CD4-positive, alpha-beta T cell treated with Interferon gamma for 1 hour (primary cell): ENCODE measurements around the gene COL16A1.

Experiments
- DNase-seq: peaks from one replicate; pipeline ENCODE4 v3.0.0-alpha.2; 2020

COL16A1 gene

GRCh38 chr1:31703431-31704270 is at the start of gene COL16A1:
COL16A1 (minus strand) TSS chr1:31704017; CDS start chr1:31702193, 1,824 bp downstream.
- no peak for DNase-seq

- DNase-seq: no peak
These were observed 49.2 kb upstream of the COL16A1 start for GRCh38 chr1:31752952-31753475.

GRCh38 chr1:31752258-31752657 is 48.4 kb upstream of the COL16A1 start:
- no peak for DNase-seq

GRCh38 chr1:31751822-31752241 is 48.0 kb upstream of the COL16A1 start:
- no peak for DNase-seq

GRCh38 chr1:31750858-31751510 is 47.2 kb upstream of the COL16A1 start:
- peak; percentile 46 for DNase-seq

- DNase-seq: no peak
These were observed 46.2 kb upstream of the COL16A1 start for GRCh38 chr1:31749785-31750735.

- no peak for DNase-seq
These were observed 44.5 kb upstream of the COL16A1 start for GRCh38 chr1:31748365-31748764.

GRCh38 chr1:31747304-31747703 is 43.5 kb upstream of the COL16A1 start:
- no peak for DNase-seq

GRCh38 chr1:31746687-31747086 is 42.9 kb upstream of the COL16A1 start:
- DNase-seq: no peak

- no peak for DNase-seq
These were observed 42.3 kb upstream of the COL16A1 start for GRCh38 chr1:31745946-31746670.

- peak; percentile 41 for DNase-seq
These were observed 41.5 kb upstream of the COL16A1 start for GRCh38 chr1:31745096-31745945.

- peak; percentile 40 for DNase-seq
These were observed 40.5 kb upstream of the COL16A1 start for GRCh38 chr1:31744165-31744888.

- no peak for DNase-seq
These were observed 38.8 kb upstream of the COL16A1 start for GRCh38 chr1:31742462-31743212.

GRCh38 chr1:31739346-31739745 is 35.5 kb upstream of the COL16A1 start:
- peak; percentile 53 for DNase-seq

GRCh38 chr1:31736675-31737074 is 32.9 kb upstream of the COL16A1 start:
- DNase-seq: no peak

GRCh38 chr1:31735571-31735970 is 31.8 kb upstream of the COL16A1 start:
- DNase-seq: no peak

- DNase-seq: no peak
These were observed 30.8 kb upstream of the COL16A1 start for GRCh38 chr1:31734582-31735107.

GRCh38 chr1:31733389-31734219 is 29.8 kb upstream of the COL16A1 start:
- DNase-seq: no peak
